Vagina (tissue), 2 donors: ENCODE data around the gene IRX4. TPM values are rescaled to one million over a fixed set of nuclear protein-coding genes. Genes with fewer than 3 reads are reported as not detected.

Source experiments
- DNase-seq, 2 donors: peaks; one replicate each; pipeline ENCODE4 v3.0.0-alpha.2; 2017; ENCODE audit errors: extremely low spot score in 2 of 2
- H3K27ac ChIP-seq: fragments of 200-600 bp; sonication (generic); one replicate; pipeline ENCODE4 v1.5.1; 2019
- H3K27me3 ChIP-seq: fragments of 200-600 bp; sonication (generic); one replicate; pipeline ENCODE4 v1.5.1; 2019
- H3K36me3 ChIP-seq, 2 donors: fragments of 200-600 bp; sonication (generic); one replicate each; pipeline ENCODE4 v1.5.1; 2017 to 2019
- H3K4me1 ChIP-seq: fragments of 200-600 bp; sonication (generic); one replicate; pipeline ENCODE4 v1.5.1; 2019
- H3K4me3 ChIP-seq, 2 donors: fragments of 200-600 bp; sonication (generic); 1 replicate in 1 of 2; 2 replicates in 1 of 2; pipeline ENCODE4 v1.5.1; 2016 to 2019
- H3K9me3 ChIP-seq: fragments of 200-600 bp; sonication (generic); one replicate; pipeline ENCODE4 v1.5.1; 2019
- CTCF ChIP-seq, 3 experiments: fragments of 450-650 bp in 2 of 3; fragments of 200-600 bp in 1 of 3; sonication (generic) in 1 of 3; IDR thresholded peaks; one replicate each; pipeline ENCODE4 v1.5.1; 2017 to 2019; ENCODE audit warnings: antibody characterized with exemption in 3 of 3, mild to moderate bottlenecking in 2 of 3, moderate library complexity in 2 of 3
- POLR2A ChIP-seq, 2 donors: fragments of 450-650 bp; IDR thresholded peaks; one replicate each; pipeline ENCODE4 v1.6.1; 2017; ENCODE audit warnings: antibody characterized with exemption in 2 of 2, mild to moderate bottlenecking in 2 of 2, moderate library complexity in 2 of 2
- POLR2AphosphoS5 ChIP-seq, 2 donors: sonication (generic); formaldehyde crosslinking; IDR thresholded peaks; one replicate each; pipeline ENCODE4 v1.9.0; 2017; ENCODE audit warnings: antibody characterized with exemption in 2 of 2, mild to moderate bottlenecking in 2 of 2, low read depth in 1 of 2; ENCODE audit not compliant: insufficient read depth in 1 of 2
- intact Hi-C: fragments of 100-400 bp; cut with DNase I; formaldehyde crosslinking; loops from one replicate; pipeline ENCODE4 v1.15.1; 2023
- total RNA-seq: library from RNA; depleted of rRNA; stranded (reverse); fragments of >200 nt; gene quantifications from one replicate; pipeline ENCODE4 v1.2.3, GENCODE V29; 2016

IRX4 gene
- total RNA-seq, 1 donor from 2014 or later: 26.8 TPM

DNA sequence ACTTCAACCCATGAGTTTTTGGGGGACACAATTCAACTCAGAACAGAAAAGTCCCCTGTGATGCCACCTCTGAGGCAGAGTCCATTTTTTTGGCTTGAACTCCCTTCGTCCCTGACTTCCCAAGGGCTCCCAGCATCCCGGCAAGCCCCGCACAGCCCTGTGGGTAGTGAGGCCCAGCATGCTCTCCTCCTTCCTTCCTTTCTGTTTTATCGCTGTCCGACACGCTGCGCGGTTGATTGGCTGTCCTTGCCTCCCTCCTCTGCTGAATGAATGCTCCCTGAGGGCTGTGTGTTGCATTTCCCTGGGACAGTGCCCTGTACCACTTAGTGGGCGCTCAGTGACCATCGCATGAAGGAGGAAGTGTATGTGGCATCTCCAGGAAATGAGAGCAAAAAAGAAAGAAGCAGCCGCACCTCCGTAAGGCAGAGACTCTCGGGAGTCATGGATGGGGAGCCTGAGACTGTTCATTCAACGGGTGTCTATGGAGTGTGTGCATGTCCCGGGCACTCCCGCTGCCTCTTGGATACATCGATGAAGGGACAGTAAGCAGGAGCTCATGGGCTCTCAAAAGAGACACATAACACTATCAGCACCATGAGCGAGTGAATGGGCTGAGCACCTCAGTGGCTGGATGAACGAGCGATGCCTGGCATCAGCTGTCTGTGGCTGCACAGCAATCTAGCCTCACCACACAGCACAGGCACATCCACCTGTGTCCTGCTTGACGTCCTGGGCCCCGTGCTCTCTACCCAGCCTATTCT is 10.1 kb upstream of the IRX4 start:
- intact Hi-C loops: no loop called here
- no peak for TF ChIP-seq POLR2AphosphoS5 (IDR thresholded peaks at IDR 0.05; ENCODE audit: insufficient read depth in 1 of 2, low read depth in 1 of 2)
- no peak for TF ChIP-seq CTCF (IDR thresholded peaks at IDR 0.05)
- no peak for TF ChIP-seq POLR2A (IDR thresholded peaks at IDR 0.05)
- no peaks in the 10 kb centered on the region for H3K4me1 ChIP-seq
- no peak for DNase-seq
- H3K27me3 ChIP-seq: no peaks in the 10 kb centered on the region
- no peaks in the 10 kb centered on the region for H3K9me3 ChIP-seq
- no peak overlapping the region for H3K27ac ChIP-seq
- no peak overlapping the region for H3K4me3 ChIP-seq
- H3K36me3 ChIP-seq: no peaks in the 10 kb centered on the region

DNA sequence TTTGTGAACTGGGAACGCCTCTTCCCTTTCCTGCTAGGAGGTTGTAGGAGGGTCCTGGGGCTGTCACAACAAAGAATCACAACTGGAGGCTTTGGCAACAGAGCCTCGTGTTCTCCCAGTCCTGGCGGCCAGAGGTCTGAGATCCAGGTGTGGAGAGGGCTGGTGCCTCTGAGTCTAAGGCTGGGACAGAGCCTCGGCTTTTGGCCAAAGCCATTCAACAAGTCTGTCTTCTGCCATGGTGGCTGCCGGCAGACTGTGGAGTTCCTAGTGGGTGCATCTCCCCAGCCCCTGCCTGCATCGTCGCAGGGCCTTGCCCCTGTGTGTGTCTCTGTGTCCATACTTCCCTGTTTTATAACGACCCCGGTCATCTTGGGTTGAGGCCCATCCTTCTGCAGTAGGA is 9.5 kb upstream of the IRX4 start:
- H3K4me1 ChIP-seq: no peaks in the 10 kb centered on the region
- no peak overlapping the region for H3K27ac ChIP-seq
- intact Hi-C loops: no loop called here
- H3K4me3 ChIP-seq: no peak overlapping the region
- no peaks in the 10 kb centered on the region for H3K36me3 ChIP-seq
- H3K27me3 ChIP-seq: no peaks in the 10 kb centered on the region
- DNase-seq: no peak
- TF ChIP-seq POLR2A (IDR thresholded peaks at IDR 0.05): no peak
- no peak for TF ChIP-seq CTCF (IDR thresholded peaks at IDR 0.05)
- no peak for TF ChIP-seq POLR2AphosphoS5 (IDR thresholded peaks at IDR 0.05; ENCODE audit: insufficient read depth in 1 of 2, low read depth in 1 of 2)
- no peaks in the 10 kb centered on the region for H3K9me3 ChIP-seq

- Histone ChIP-seq H3K27ac (no peak overlapping the region), H3K36me3 (no peaks in the 10 kb centered on the region), H3K4me3 (no peak overlapping the region), H3K4me1 (no peaks in the 10 kb centered on the region), H3K9me3 (no peaks in the 10 kb centered on the region), H3K27me3 (no peaks in the 10 kb centered on the region)
- DNase-seq: no peak
- intact Hi-C loops: no loop called here
- no peak for TF ChIP-seq POLR2A (IDR thresholded peaks at IDR 0.05)
- TF ChIP-seq POLR2AphosphoS5 (IDR thresholded peaks at IDR 0.05; ENCODE audit: insufficient read depth in 1 of 2, low read depth in 1 of 2): no peak
- no peak for TF ChIP-seq CTCF (IDR thresholded peaks at IDR 0.05)
Measured at GRCh38 chr5:1891391-1891790, 8.7 kb upstream of the IRX4 start.

DNA sequence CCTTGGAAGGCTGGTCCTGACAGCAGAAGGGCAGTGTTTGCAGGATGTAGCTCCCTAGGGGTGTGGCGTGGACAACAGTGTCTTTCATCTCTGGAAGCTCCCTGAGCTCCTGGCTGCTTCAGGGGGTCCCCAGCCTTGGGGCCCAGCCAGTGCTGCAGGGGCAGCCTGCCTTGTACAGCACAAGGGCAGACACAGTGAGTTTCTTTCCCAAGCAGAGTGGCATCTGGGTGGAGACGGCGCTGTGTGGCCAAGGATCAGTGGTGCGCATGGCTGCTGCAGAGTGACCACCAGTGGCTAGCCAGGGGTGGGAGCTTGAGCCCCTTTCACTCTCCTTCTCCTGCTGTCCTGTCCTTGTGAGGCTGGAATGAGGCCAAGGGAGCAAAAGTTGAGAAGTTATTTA is 7.6 kb upstream of the IRX4 start:
- no peaks in the 10 kb centered on the region for H3K27me3 ChIP-seq

More for the DNA sequence above, 7.6 kb upstream of the IRX4 start:
- DNase-seq: no peak
- H3K4me1 ChIP-seq: no peaks in the 10 kb centered on the region
- no peak overlapping the region for H3K27ac ChIP-seq
- TF ChIP-seq POLR2A (IDR thresholded peaks at IDR 0.05) (no peak), CTCF (IDR thresholded peaks at IDR 0.05) (no peak), POLR2AphosphoS5 (IDR thresholded peaks at IDR 0.05; ENCODE audit: insufficient read depth in 1 of 2, low read depth in 1 of 2) (no peak)
- H3K9me3 ChIP-seq: no peaks in the 10 kb centered on the region
- no peak overlapping the region for H3K4me3 ChIP-seq
- no peaks in the 10 kb centered on the region for H3K36me3 ChIP-seq
- intact Hi-C loops: no loop called here
